ENCODE measurements around the gene RBM44.

GRCh38 chr2:237854295-237854694 lies 55.7 kb downstream of the RBM44 start:
- TF ChIP-seq CTCF (IDR thresholded peaks at IDR 0.05; ENCODE audit: low read depth, low read length) (no peak), POLR2A (IDR thresholded peaks at IDR 0.05; ENCODE audit: extremely low read depth, insufficient read length) (no peak), MAX (IDR thresholded peaks at IDR 0.05; ENCODE audit: low read depth, low read length) (no peak), MYC (IDR thresholded peaks at IDR 0.05; ENCODE audit: low read depth, low read length) (no peak)

Measured in NB4 (cell line).